Endothelial cell of umbilical vein (primary cell): ENCODE data around the gene NOPCHAP1. TPM values are rescaled to one million over a fixed set of nuclear protein-coding genes. Genes with fewer than 3 reads are reported as not detected.
A peak's percentile ranks its signal among the peaks of the same experiment; 100 is the strongest.

Experiments used
- BruUV-seq: library from RNA; stranded (reverse); fragments of 400-500 nt; replicated peaks from 2 replicates; lab custom pipeline; 2021; lab: Mats Ljungman, UMichigan
- CTCF ChIA-PET: fragments of 300-600, 350-600 bp; sonication (Branson Sonifier 250); formaldehyde crosslinking; loops from one replicate; lab custom pipeline; 2021; ENCODE audit warnings: antibody characterized with exemption, inconsistent platforms; lab: Charles Lee
- POLR2A ChIA-PET: fragments of 300-600, 350-600 bp; sonication (Branson Sonifier 250); formaldehyde crosslinking; loops from one replicate; lab custom pipeline; 2021; ENCODE audit warnings: antibody characterized with exemption, inconsistent platforms; lab: Charles Lee
- DNase-seq: peaks from one replicate; pipeline ENCODE4 v3.0.0-alpha.2; 2011; ENCODE audit warnings: low read depth, low spot score
- FAIRE-seq: peaks from 2 replicates; lab custom pipeline; 2011; peaks lifted over from hg19 to GRCh38; lab: Jason Lieb, UNC
- H2AFZ ChIP-seq: 2 replicates; pipeline ENCODE4 v1.6.0; 2012; ENCODE audit warnings: low read depth, low read length, control low read depth, inconsistent platforms
- H3K27ac ChIP-seq: 2 replicates; pipeline ENCODE4 v1.5.1; 2011; ENCODE audit warnings: low read depth, mild to moderate bottlenecking, control low read depth, low read length, moderate library complexity; ENCODE audit not compliant: insufficient read depth
- H3K27me3 ChIP-seq, 2 experiments: 2 replicates each; pipeline versions ENCODE4 v1.6.0 to v1.6.1; 2011; ENCODE audit warnings: low read length in 2 of 2, mixed read lengths in 1 of 2; ENCODE audit not compliant: control insufficient read depth in 2 of 2, insufficient read depth in 2 of 2
- H3K36me3 ChIP-seq, 2 experiments: 2 replicates in 1 of 2; 3 replicates in 1 of 2; pipeline ENCODE4 v1.5.1; 2011; ENCODE audit warnings: low read length in 2 of 2, mild to moderate bottlenecking in 1 of 2, moderate library complexity in 1 of 2; ENCODE audit not compliant: control insufficient read depth in 2 of 2, insufficient read depth in 2 of 2; ENCODE audit errors: extremely low read depth in 1 of 2
- H3K4me1 ChIP-seq: 3 replicates; pipeline ENCODE4 v1.5.1; 2011; ENCODE audit warnings: mild to moderate bottlenecking, low read length; ENCODE audit not compliant: control insufficient read depth, insufficient read depth; ENCODE audit errors: extremely low read depth
- H3K4me2 ChIP-seq: 2 replicates; pipeline ENCODE4 v1.6.1; 2011; ENCODE audit warnings: low read length, control low read depth, mixed read lengths; ENCODE audit not compliant: insufficient read depth
- H3K4me3 ChIP-seq, 3 experiments: fragments of 200-600 bp in 1 of 3; sonication (generic), shearing (Covaris generic) in 1 of 3; replicated peaks in 1 of 3; 2 replicates each; pipeline ENCODE4 v1.5.1; 2011 to 2016; ENCODE audit warnings: control low read depth in 3 of 3, low read length in 3 of 3, mild to moderate bottlenecking in 2 of 3, inconsistent platforms in 1 of 3, low read depth in 1 of 3, moderate library complexity in 1 of 3; ENCODE audit not compliant: insufficient read depth in 1 of 3
- H3K79me2 ChIP-seq: 2 replicates; pipeline ENCODE4 v1.6.0; 2012; ENCODE audit warnings: low read length, inconsistent platforms; ENCODE audit not compliant: control insufficient read depth, insufficient read depth
- H3K9ac ChIP-seq: replicated peaks from 2 replicates; pipeline ENCODE3; 2011; ENCODE audit warnings: low read length, control low read depth; ENCODE audit not compliant: insufficient read depth; ENCODE audit errors: extremely low read depth
- H3K9me1 ChIP-seq: replicated peaks from 3 replicates; pipeline ENCODE4 v1.6.0; 2011; ENCODE audit warnings: mild to moderate bottlenecking, low read length; ENCODE audit not compliant: control insufficient read depth, insufficient read depth; ENCODE audit errors: extremely low read depth
- H3K9me3 ChIP-seq: replicated peaks from 2 replicates; pipeline ENCODE4 v1.5.1; 2012; ENCODE audit warnings: low read length, inconsistent platforms; ENCODE audit not compliant: control insufficient read depth, insufficient read depth
- H4K20me1 ChIP-seq: replicated peaks from 2 replicates; pipeline ENCODE3; 2011; ENCODE audit warnings: mild to moderate bottlenecking, low read length; ENCODE audit not compliant: control insufficient read depth, insufficient read depth; ENCODE audit errors: extremely low read depth
- EZH2 ChIP-seq: IDR thresholded peaks from 2 replicates; pipeline ENCODE4 v1.6.1; 2012; ENCODE audit warnings: borderline replicate concordance, low read depth, mild to moderate bottlenecking, moderate library complexity, low read length, inconsistent platforms; ENCODE audit not compliant: severe bottlenecking
- FOS ChIP-seq: IDR thresholded peaks from 2 replicates; pipeline ENCODE4 v1.6.1; 2011; ENCODE audit warnings: mild to moderate bottlenecking, low read length, moderate library complexity, borderline replicate concordance; ENCODE audit not compliant: insufficient read depth
- GATA2 ChIP-seq: IDR thresholded peaks from 2 replicates; pipeline ENCODE4 v1.7.0; 2011; ENCODE audit warnings: low read depth, mild to moderate bottlenecking, moderate library complexity, mixed read lengths, low read length; ENCODE audit not compliant: insufficient read length, insufficient read depth
- JUN ChIP-seq: IDR thresholded peaks from 2 replicates; pipeline ENCODE4 v1.6.1; 2011; ENCODE audit warnings: borderline replicate concordance, low read depth; ENCODE audit not compliant: insufficient read length, insufficient read depth
- MYC ChIP-seq: IDR thresholded peaks from one replicate; pipeline ENCODE4 v1.6.1; 2011; ENCODE audit warnings: mild to moderate bottlenecking, low read depth, low read length
- POLR2A ChIP-seq: IDR thresholded peaks from 2 replicates; pipeline ENCODE4 v1.6.1; 2012; ENCODE audit warnings: low read depth, mild to moderate bottlenecking, control low read depth, low read length
- POLR2AphosphoS5 ChIP-seq: IDR thresholded peaks from 2 replicates; pipeline ENCODE4 v1.6.1; 2012; ENCODE audit warnings: low read depth, mild to moderate bottlenecking, control low read depth, low read length, moderate library complexity; ENCODE audit not compliant: insufficient read depth
- dilution Hi-C: fragments of 300-500 bp; cut with MboI; formaldehyde crosslinking; loops from one replicate; pipeline ENCODE4 v1.15.0; 2019; ENCODE audit warnings: low sequenced_read_pairs; ENCODE audit not compliant: extremely low pct_ligation_motif_present
- intact Hi-C: fragments of 100-400 bp; cut with micrococcal nuclease; formaldehyde crosslinking; loops from one replicate; pipeline ENCODE4 v1.10.0; 2022
- polyA plus RNA-seq, 4 experiments: library from polyadenylated mRNA; depleted of rRNA in 3 of 4; stranded (reverse) in 3 of 4; unstranded in 1 of 4; fragments of >200 nt; gene quantifications; 2 replicates each; pipeline versions ENCODE4 v1.2.1 to v1.2.3, GENCODE V29; 2011 to 2012; ENCODE audit warnings: missing spikeins in 1 of 4
- total RNA-seq: library from RNA; stranded (reverse); gene quantifications from 2 replicates; pipeline ENCODE4 v1.2.3, GENCODE V29; 2021
- TF ChIP-seq, protein P1 (sequence below): IDR thresholded peaks from 2 replicates; pipeline ENCODE4 v1.6.1; 2011; ENCODE audit not compliant: insufficient read depth, insufficient read length
- TF ChIP-seq, protein P2 (sequence below), 2 donors: IDR thresholded peaks; 1 replicate in 1 of 2; 2 replicates in 1 of 2; pipeline ENCODE4 v1.5.1; 2011; ENCODE audit warnings: low read length in 2 of 2, mild to moderate bottlenecking in 2 of 2, moderate library complexity in 2 of 2, control low read depth in 1 of 2, inconsistent platforms in 1 of 2, low read depth in 1 of 2; ENCODE audit not compliant: insufficient read depth in 1 of 2; ENCODE audit errors: extremely low read depth in 1 of 2

Gene NOPCHAP1
- total and polyA plus RNA-seq, 2 donors (not counting 3 experiments of a cell fraction or from before 2014, with no cell fraction given): 6.1 to 17.8 TPM

DNA sequence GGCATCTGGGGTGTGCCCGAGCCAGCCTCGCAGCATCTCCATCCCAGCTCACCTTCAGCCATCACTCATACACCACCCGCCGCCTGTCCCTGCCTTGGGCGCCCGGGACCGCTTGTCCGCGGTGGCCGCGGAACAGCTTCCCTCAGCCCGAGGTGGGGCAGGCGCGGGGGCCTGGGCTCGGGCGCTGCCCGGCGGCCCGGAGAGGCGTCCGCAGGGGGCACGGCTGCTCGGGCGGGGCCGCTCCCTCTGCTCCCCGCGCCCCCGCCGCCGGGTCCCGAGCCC lies 28.5 kb upstream of the NOPCHAP1 start:
- BruUV-seq: no TSS peak
- intact Hi-C loops (loop anchor here (5.0 kb wide), 2 partner anchors 95 to 585 kb away; no protein-coding TSS in a partner anchor), dilution Hi-C loops (no loop called here)
- H3K9me1 ChIP-seq: no peaks in the 10 kb centered on the region
- peak overlapping the region; percentile 93 for H3K4me2 ChIP-seq
- peak overlapping the region; percentile 75 for H3K9ac ChIP-seq
- TF ChIP-seq JUN (no peak), GATA2 (no peak), FOS (no peak), POLR2AphosphoS5 (no peak), POLR2A (no peak), MYC (no peak), EZH2 (no peak)
- TF ChIP-seq, protein P1, sequence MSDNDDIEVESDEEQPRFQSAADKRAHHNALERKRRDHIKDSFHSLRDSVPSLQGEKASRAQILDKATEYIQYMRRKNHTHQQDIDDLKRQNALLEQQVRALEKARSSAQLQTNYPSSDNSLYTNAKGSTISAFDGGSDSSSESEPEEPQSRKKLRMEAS: no peak
- TF ChIP-seq, protein P2, sequence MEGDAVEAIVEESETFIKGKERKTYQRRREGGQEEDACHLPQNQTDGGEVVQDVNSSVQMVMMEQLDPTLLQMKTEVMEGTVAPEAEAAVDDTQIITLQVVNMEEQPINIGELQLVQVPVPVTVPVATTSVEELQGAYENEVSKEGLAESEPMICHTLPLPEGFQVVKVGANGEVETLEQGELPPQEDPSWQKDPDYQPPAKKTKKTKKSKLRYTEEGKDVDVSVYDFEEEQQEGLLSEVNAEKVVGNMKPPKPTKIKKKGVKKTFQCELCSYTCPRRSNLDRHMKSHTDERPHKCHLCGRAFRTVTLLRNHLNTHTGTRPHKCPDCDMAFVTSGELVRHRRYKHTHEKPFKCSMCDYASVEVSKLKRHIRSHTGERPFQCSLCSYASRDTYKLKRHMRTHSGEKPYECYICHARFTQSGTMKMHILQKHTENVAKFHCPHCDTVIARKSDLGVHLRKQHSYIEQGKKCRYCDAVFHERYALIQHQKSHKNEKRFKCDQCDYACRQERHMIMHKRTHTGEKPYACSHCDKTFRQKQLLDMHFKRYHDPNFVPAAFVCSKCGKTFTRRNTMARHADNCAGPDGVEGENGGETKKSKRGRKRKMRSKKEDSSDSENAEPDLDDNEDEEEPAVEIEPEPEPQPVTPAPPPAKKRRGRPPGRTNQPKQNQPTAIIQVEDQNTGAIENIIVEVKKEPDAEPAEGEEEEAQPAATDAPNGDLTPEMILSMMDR (IDR thresholded peaks at IDR 0.05; ENCODE audit: extremely low read depth in 1 of 2, insufficient read depth in 1 of 2, low read depth in 1 of 2, low read length in 2 of 2): no peak
- no peaks in the 10 kb centered on the region for H4K20me1 ChIP-seq
- FAIRE-seq: no peak
- peak; percentile 11 for DNase-seq
- H3K27ac ChIP-seq: no peak overlapping the region
- H3K9me3 ChIP-seq: no peaks in the 10 kb centered on the region
- CTCF ChIA-PET: interaction anchor here (1.1 to 3.2 kb wide), 5 partner anchors 10 to 576 kb away, joined by 3 to 23 read pairs (median 4); partner anchors contain the start of gene NOPCHAP1
- POLR2A ChIA-PET: no interaction called here
- H3K36me3 ChIP-seq: no peaks in the 10 kb centered on the region
- H3K27me3 ChIP-seq: no peaks in the 10 kb centered on the region
- peak overlapping the region; percentile 72 to 89 (median 78) for H3K4me3 ChIP-seq
- H2AFZ ChIP-seq: peak overlapping the region; percentile 98
- peaks cover 27% of the 10 kb centered on the region for H3K4me1 ChIP-seq
- H3K79me2 ChIP-seq: no peaks in the 10 kb centered on the region
